Peyer's patch (tissue), 4 donors: ENCODE data around the gene EFNA2. TPM values are rescaled to one million over a fixed set of nuclear protein-coding genes. Genes with fewer than 3 reads are reported as not detected.
"Not testable (repeated sequence)": the region's sequence is repeated elsewhere in the genome, so short reads cannot be mapped to it uniquely, and the experiment has no call there.

Experiments
- DNase-seq, 3 donors: peaks; one replicate each; pipeline ENCODE4 v3.0.0-alpha.2; 2017 to 2019
- H3K27ac ChIP-seq, 4 donors: fragments of 200-600 bp; sonication (generic); one replicate each; pipeline ENCODE4 v1.5.1; 2016 to 2019
- H3K27me3 ChIP-seq, 2 donors: fragments of 200-600 bp; sonication (generic); one replicate each; pipeline ENCODE4 v1.5.1; 2019
- H3K36me3 ChIP-seq, 3 donors: fragments of 200-600 bp; sonication (generic); one replicate each; pipeline ENCODE4 v1.5.1; 2016 to 2019
- H3K4me1 ChIP-seq, 4 donors: fragments of 200-600 bp; sonication (generic); one replicate each; pipeline ENCODE4 v1.5.1; 2016 to 2019
- H3K4me3 ChIP-seq, 4 donors: fragments of 200-600 bp; sonication (generic); 1 replicate in 3 of 4; 2 replicates in 1 of 4; pipeline ENCODE4 v1.5.1; 2016 to 2019; ENCODE audit warnings: mild to moderate bottlenecking in 1 of 4
- H3K9me3 ChIP-seq, 4 donors: fragments of 200-600 bp; sonication (generic); one replicate each; pipeline ENCODE4 v1.5.1; 2016 to 2019; ENCODE audit warnings: mild to moderate bottlenecking in 1 of 4
- CTCF ChIP-seq, 6 experiments: fragments of 450-650 bp in 4 of 6; fragments of 200-600 bp in 2 of 6; sonication (generic) in 1 of 6; IDR thresholded peaks; one replicate each; pipeline ENCODE4 v1.5.1; 2017 to 2019; ENCODE audit warnings: antibody characterized with exemption in 6 of 6, mild to moderate bottlenecking in 3 of 6, moderate library complexity in 1 of 6
- POLR2A ChIP-seq, 2 donors: fragments of 450-650 bp; IDR thresholded peaks; one replicate each; pipeline ENCODE4 v1.5.1; 2017; ENCODE audit warnings: antibody characterized with exemption in 2 of 2, mild to moderate bottlenecking in 2 of 2, moderate library complexity in 2 of 2
- total RNA-seq, 4 donors: library from RNA; depleted of rRNA; stranded (reverse); fragments of >200 nt; gene quantifications; one replicate each; pipeline ENCODE4 v1.1.0, GENCODE V29; 2016

The EFNA2 gene
- total RNA-seq, 4 donors from 2014 or later = 21.5 to 34.1 (median 32.3) TPM

GRCh38 chr19:1317274-1318003 is 31.8 kb downstream of the EFNA2 start:
- Histone ChIP-seq H3K4me3 (no peak overlapping the region), H3K27me3 (peaks cover 0 to 16% of the 10 kb centered on the region in 2 donors)
- TF ChIP-seq CTCF (IDR thresholded peaks at IDR 0.05) (no peak), POLR2A (IDR thresholded peaks at IDR 0.05) (no peak)

GRCh38 chr19:1318678-1319471 is 33.2 kb downstream of the EFNA2 start:
- Histone ChIP-seq H3K27ac (no peak overlapping the region), H3K4me3 (no peak overlapping the region), H3K4me1 (peaks cover 0 to 10% (median 2%) of the 10 kb centered on the region in 4 donors), H3K9me3 (no peaks in the 10 kb centered on the region), H3K36me3 (no peaks in the 10 kb centered on the region), H3K27me3 (peaks cover 0 to 16% of the 10 kb centered on the region in 2 donors)
- no peak for DNase-seq
- no peak for TF ChIP-seq CTCF (IDR thresholded peaks at IDR 0.05)
- no peak for TF ChIP-seq POLR2A (IDR thresholded peaks at IDR 0.05)

More at GRCh38 chr19:1317274-1318003, 31.8 kb downstream of the EFNA2 start:
- no peak for DNase-seq
- Histone ChIP-seq H3K4me1 (peaks cover 0 to 10% (median 2%) of the 10 kb centered on the region in 4 donors), H3K36me3 (no peaks in the 10 kb centered on the region), H3K9me3 (no peaks in the 10 kb centered on the region), H3K27ac (no peak overlapping the region)

- H3K4me3 ChIP-seq, H3K9me3 ChIP-seq, H3K36me3 ChIP-seq, H3K27ac ChIP-seq, DNase-seq: not testable (repeated sequence)
- H3K4me1 ChIP-seq = peaks cover 0 to 17% (median 9%) of the 10 kb centered on the region in 4 donors
- peaks cover 0 to 24% of the 10 kb centered on the region in 2 donors for H3K27me3 ChIP-seq
Measured at GRCh38 chr19:1320282-1320650, 34.6 kb downstream of the EFNA2 start.

GRCh38 chr19:1321539-1321938 is 35.9 kb downstream of the EFNA2 start:
- Histone ChIP-seq H3K4me3 (no peak overlapping the region), H3K27ac (no peak overlapping the region), H3K27me3 (peaks cover 0 to 22% of the 10 kb centered on the region in 2 donors), H3K36me3 (no peaks in the 10 kb centered on the region), H3K9me3 (no peaks in the 10 kb centered on the region), H3K4me1 (peaks cover 0 to 11% (median 9%) of the 10 kb centered on the region in 4 donors)
- no peak for DNase-seq
- no peak for TF ChIP-seq POLR2A (IDR thresholded peaks at IDR 0.05)
- no peak for TF ChIP-seq CTCF (IDR thresholded peaks at IDR 0.05)

- Histone ChIP-seq H3K27ac (no peak overlapping the region), H3K9me3 (no peaks in the 10 kb centered on the region), H3K4me3 (no peak overlapping the region), H3K27me3 (peaks cover 0 to 14% of the 10 kb centered on the region in 2 donors), H3K4me1 (peaks cover 0 to 11% (median 9%) of the 10 kb centered on the region in 4 donors), H3K36me3 (no peaks in the 10 kb centered on the region)
- no peak for DNase-seq
- TF ChIP-seq CTCF (IDR thresholded peaks at IDR 0.05) (no peak), POLR2A (IDR thresholded peaks at IDR 0.05) (no peak)
Measured at GRCh38 chr19:1322198-1322981, 36.7 kb downstream of the EFNA2 start.
